Measurements from ENCODE around the gene WWOX. TPM values are rescaled to one million over a fixed set of nuclear protein-coding genes. Genes with fewer than 3 reads are reported as not detected.

Gene WWOX
- total and polyA plus RNA-seq, 4 donors: 5.4 to 61.5 (median 18.4) TPM

GRCh38 chr16:79131321-79132075 lies 1032.0 kb downstream of the WWOX start:
- H3K27ac ChIP-seq (ENCODE audit: low read depth in 1 of 2, low read length in 1 of 2): no peak overlapping the region
- H3K27me3 ChIP-seq (ENCODE audit: control insufficient read depth in 3 of 3, insufficient read depth in 3 of 3, low read length in 2 of 3): no peaks in the 10 kb centered on the region
- no peak overlapping the region for H3K4me3 ChIP-seq
- 86 to 87% methylated on average over 6 of the region's 6 CpGs for WGBS, 2 donors
- no peak for TF ChIP-seq CTCF (IDR thresholded peaks at IDR 0.05; ENCODE audit: control extremely low read depth, extremely low read depth)
- H3K9ac ChIP-seq (ENCODE audit: insufficient read depth in 1 of 2, low read length in 2 of 2): no peak overlapping the region
- ATAC-seq (ENCODE audit: insufficient read depth, low FRiP score) (no peak), DNase-seq (peak in 2 of 3 donors; percentile 78 to 88)
- H3K4me1 ChIP-seq (ENCODE audit: control insufficient read depth in 5 of 5, insufficient read depth in 5 of 5, low read length in 5 of 5): peaks cover 0 to 31% (median 2%) of the 10 kb centered on the region in 5 donors
- H3K9me3 ChIP-seq (ENCODE audit: control insufficient read depth in 4 of 4, insufficient read depth in 3 of 4, low read length in 3 of 4): no peaks in the 10 kb centered on the region
- H3K36me3 ChIP-seq (ENCODE audit: control insufficient read depth in 4 of 4, insufficient read depth in 4 of 4, low read length in 4 of 4): no peaks in the 10 kb centered on the region

GRCh38 chr16:79132701-79133100 lies 1033.2 kb downstream of the WWOX start:
- DNase-seq: peak; percentile 92 to 99 (median 98)
- Histone ChIP-seq H3K9me3 (ENCODE audit: control insufficient read depth in 4 of 4, insufficient read depth in 3 of 4, low read length in 3 of 4) (no peaks in the 10 kb centered on the region), H3K36me3 (ENCODE audit: control insufficient read depth in 4 of 4, insufficient read depth in 4 of 4, low read length in 4 of 4) (no peaks in the 10 kb centered on the region), H3K27me3 (ENCODE audit: control insufficient read depth in 3 of 3, insufficient read depth in 3 of 3, low read length in 2 of 3) (no peaks in the 10 kb centered on the region), H3K4me3 (no peak overlapping the region), H3K27ac (ENCODE audit: low read depth in 1 of 2, low read length in 1 of 2) (no peak overlapping the region), H3K4me1 (ENCODE audit: control insufficient read depth in 5 of 5, insufficient read depth in 5 of 5, low read length in 5 of 5) (peaks cover 0 to 31% (median 2%) of the 10 kb centered on the region in 5 donors), H3K9ac (ENCODE audit: insufficient read depth in 1 of 2, low read length in 2 of 2) (no peak overlapping the region)
- WGBS, 2 donors: 70 to 77% methylated on average over 3 of the region's 3 CpGs
- no peak for ATAC-seq (ENCODE audit: insufficient read depth, low FRiP score)
- TF ChIP-seq CTCF (IDR thresholded peaks at IDR 0.05; ENCODE audit: control extremely low read depth, extremely low read depth): no peak

- no peak overlapping the region for H3K4me3 ChIP-seq
- H3K9me3 ChIP-seq (ENCODE audit: control insufficient read depth in 4 of 4, insufficient read depth in 3 of 4, low read length in 3 of 4): no peaks in the 10 kb centered on the region
- no peak for TF ChIP-seq CTCF (IDR thresholded peaks at IDR 0.05; ENCODE audit: control extremely low read depth, extremely low read depth)
- DNase-seq (no peak), ATAC-seq (ENCODE audit: insufficient read depth, low FRiP score) (no peak)
- no peak overlapping the region for H3K27ac ChIP-seq (ENCODE audit: low read depth in 1 of 2, low read length in 1 of 2)
- no peaks in the 10 kb centered on the region for H3K36me3 ChIP-seq (ENCODE audit: control insufficient read depth in 4 of 4, insufficient read depth in 4 of 4, low read length in 4 of 4)
- H3K4me1 ChIP-seq (ENCODE audit: control insufficient read depth in 5 of 5, insufficient read depth in 5 of 5, low read length in 5 of 5): peaks cover 0 to 33% (median 2%) of the 10 kb centered on the region in 5 donors
- no peaks in the 10 kb centered on the region for H3K27me3 ChIP-seq (ENCODE audit: control insufficient read depth in 3 of 3, insufficient read depth in 3 of 3, low read length in 2 of 3)
- peak overlapping the region in 1 of 2 donors; percentile 36 for H3K9ac ChIP-seq (ENCODE audit: insufficient read depth in 1 of 2, low read length in 2 of 2)
- 67 to 68% methylated on average over 5 of the region's 5 CpGs for WGBS, 2 donors
Observed at GRCh38 chr16:79134300-79134699, 1034.8 kb downstream of the WWOX start.
